Activated CD8-positive, alpha-beta T cell treated with anti-CD3 and anti-CD28 coated beads, Interleukin-2, amount 10 ng/mL, durations not matched to agents 7 days and 5 days (primary cell): Measurements from ENCODE around the gene DGKI. TPM values are rescaled to one million over a fixed set of nuclear protein-coding genes. Genes with fewer than 3 reads are reported as not detected.

Source experiments
- ATAC-seq: fragments of 150-1000 bp; cut with Tn5 transposase; one replicate; pipeline ENCODE4 v1.10.0; 2021; ENCODE audit warnings: moderate library complexity
- CTCF ChIA-PET: fragments of 350-600 bp; sonication (Branson Sonifier 250); formaldehyde crosslinking; loops from one replicate; lab custom pipeline; 2021; ENCODE audit warnings: antibody characterized with exemption; lab: Charles Lee
- POLR2A ChIA-PET: fragments of 350-600 bp; sonication (Branson Sonifier 250); formaldehyde crosslinking; loops from one replicate; lab custom pipeline; 2021; ENCODE audit warnings: antibody characterized with exemption; lab: Charles Lee
- DNase-seq: peaks from one replicate; pipeline ENCODE4 v3.0.0-alpha.2; 2020
- H3K27ac Mint-ChIP-seq: one replicate; pipeline ENCODE4 v1.8.0; 2021; ENCODE audit warnings: mild to moderate bottlenecking, mixed read lengths
- H3K27me3 Mint-ChIP-seq: one replicate; pipeline ENCODE4 v1.8.0; 2021; ENCODE audit warnings: low read depth, mixed read lengths
- H3K36me3 Mint-ChIP-seq: one replicate; pipeline ENCODE4 v1.8.0; 2021; ENCODE audit warnings: low read depth, mixed read lengths
- H3K4me1 Mint-ChIP-seq: one replicate; pipeline ENCODE4 v1.8.0; 2021; ENCODE audit warnings: low read depth, mixed read lengths
- H3K4me3 Mint-ChIP-seq: one replicate; pipeline ENCODE4 v1.8.0; 2021; ENCODE audit warnings: mild to moderate bottlenecking, mixed read lengths
- H3K9me3 Mint-ChIP-seq: one replicate; pipeline ENCODE4 v1.8.0; 2022; ENCODE audit warnings: mixed read lengths; ENCODE audit not compliant: insufficient read depth
- total RNA-seq, 2 experiments: library from RNA; stranded (reverse); gene quantifications; one replicate each; pipeline ENCODE4 v1.2.3, GENCODE V29; 2021

Gene DGKI
- total RNA-seq, 2 experiments from 2014 or later = not detected

- CTCF ChIA-PET = no interaction called here
- no peaks in the 10 kb centered on the region for H3K9me3 Mint-ChIP-seq
- DNase-seq = no peak
- H3K27ac Mint-ChIP-seq = no peak overlapping the region
- ATAC-seq = no peak
- H3K4me1 Mint-ChIP-seq = no peaks in the 10 kb centered on the region
- H3K4me3 Mint-ChIP-seq = no peak overlapping the region
- POLR2A ChIA-PET = no interaction called here
- H3K36me3 Mint-ChIP-seq = no peaks in the 10 kb centered on the region
- no peaks in the 10 kb centered on the region for H3K27me3 Mint-ChIP-seq
Observed at GRCh38 chr7:137535579-137535978, 311.2 kb downstream of the DGKI start.

- Mint-ChIP-seq H3K9me3 (no peaks in the 10 kb centered on the region), H3K4me3 (no peak overlapping the region), H3K27ac (no peak overlapping the region), H3K36me3 (no peaks in the 10 kb centered on the region), H3K27me3 (no peaks in the 10 kb centered on the region), H3K4me1 (no peaks in the 10 kb centered on the region)
- ChIA-PET POLR2A (no interaction called here), CTCF (no interaction called here)
- ATAC-seq (no peak), DNase-seq (no peak)
Observed at GRCh38 chr7:137531671-137532070, 315.1 kb downstream of the DGKI start.

- H3K27ac Mint-ChIP-seq = no peak overlapping the region
- no peak for ATAC-seq
- no peaks in the 10 kb centered on the region for H3K27me3 Mint-ChIP-seq
- no peak for DNase-seq
- H3K9me3 Mint-ChIP-seq = no peaks in the 10 kb centered on the region
- ChIA-PET CTCF (no interaction called here), POLR2A (no interaction called here)
- H3K4me1 Mint-ChIP-seq = no peaks in the 10 kb centered on the region
- H3K4me3 Mint-ChIP-seq = no peak overlapping the region
- H3K36me3 Mint-ChIP-seq = no peaks in the 10 kb centered on the region
Observed at GRCh38 chr7:137527634-137528033, 319.1 kb downstream of the DGKI start.

- H3K9me3 Mint-ChIP-seq = no peaks in the 10 kb centered on the region
- no peak overlapping the region for H3K4me3 Mint-ChIP-seq
- ChIA-PET POLR2A (no interaction called here), CTCF (no interaction called here)
- DNase-seq = no peak
- no peaks in the 10 kb centered on the region for H3K27me3 Mint-ChIP-seq
- H3K36me3 Mint-ChIP-seq = no peaks in the 10 kb centered on the region
- no peak overlapping the region for H3K27ac Mint-ChIP-seq
- H3K4me1 Mint-ChIP-seq = no peaks in the 10 kb centered on the region
- ATAC-seq = no peak
Observed at GRCh38 chr7:137523171-137523570, 323.6 kb downstream of the DGKI start.

- no peaks in the 10 kb centered on the region for H3K4me1 Mint-ChIP-seq
- CTCF ChIA-PET = no interaction called here
Observed at GRCh38 chr7:137521451-137521850, 325.3 kb downstream of the DGKI start.

GRCh38 chr7:137519947-137520346, 326.8 kb downstream of the DGKI start:
- no peaks in the 10 kb centered on the region for H3K9me3 Mint-ChIP-seq
- no peak overlapping the region for H3K4me3 Mint-ChIP-seq
- ChIA-PET CTCF (no interaction called here), POLR2A (no interaction called here)
- no peaks in the 10 kb centered on the region for H3K27me3 Mint-ChIP-seq
- no peak overlapping the region for H3K27ac Mint-ChIP-seq
- DNase-seq (no peak), ATAC-seq (no peak)
- no peaks in the 10 kb centered on the region for H3K4me1 Mint-ChIP-seq
- H3K36me3 Mint-ChIP-seq = no peaks in the 10 kb centered on the region

More at GRCh38 chr7:137521451-137521850, 325.3 kb downstream of the DGKI start:
- DNase-seq (no peak), ATAC-seq (no peak)
- Mint-ChIP-seq H3K36me3 (no peaks in the 10 kb centered on the region), H3K9me3 (no peaks in the 10 kb centered on the region), H3K4me3 (no peak overlapping the region), H3K27ac (no peak overlapping the region), H3K27me3 (no peaks in the 10 kb centered on the region)
- POLR2A ChIA-PET = no interaction called here

- no peaks in the 10 kb centered on the region for H3K27me3 Mint-ChIP-seq
- DNase-seq (no peak), ATAC-seq (no peak)
- no peaks in the 10 kb centered on the region for H3K4me1 Mint-ChIP-seq
- no peak overlapping the region for H3K27ac Mint-ChIP-seq
- no peaks in the 10 kb centered on the region for H3K36me3 Mint-ChIP-seq
- CTCF ChIA-PET = no interaction called here
- H3K9me3 Mint-ChIP-seq = no peaks in the 10 kb centered on the region
- no peak overlapping the region for H3K4me3 Mint-ChIP-seq
- POLR2A ChIA-PET = no interaction called here
Observed at GRCh38 chr7:137519181-137519691, 327.5 kb downstream of the DGKI start.

- H3K9me3 Mint-ChIP-seq = no peaks in the 10 kb centered on the region
- ChIA-PET POLR2A (no interaction called here), CTCF (no interaction called here)
- H3K27me3 Mint-ChIP-seq = no peaks in the 10 kb centered on the region
- H3K4me3 Mint-ChIP-seq = no peak overlapping the region
- no peaks in the 10 kb centered on the region for H3K36me3 Mint-ChIP-seq
- ATAC-seq (no peak), DNase-seq (no peak)
- no peaks in the 10 kb centered on the region for H3K4me1 Mint-ChIP-seq
- H3K27ac Mint-ChIP-seq = no peak overlapping the region
Observed at GRCh38 chr7:137513091-137513490, 333.7 kb downstream of the DGKI start.

GRCh38 chr7:137507096-137507495, 339.7 kb downstream of the DGKI start:
- DNase-seq (no peak), ATAC-seq (no peak)
- Mint-ChIP-seq H3K27ac (no peak overlapping the region), H3K9me3 (no peaks in the 10 kb centered on the region), H3K4me1 (no peaks in the 10 kb centered on the region), H3K4me3 (no peak overlapping the region), H3K36me3 (no peaks in the 10 kb centered on the region), H3K27me3 (no peaks in the 10 kb centered on the region)
- ChIA-PET CTCF (no interaction called here), POLR2A (no interaction called here)

- ATAC-seq (no peak), DNase-seq (no peak)
- no peaks in the 10 kb centered on the region for H3K9me3 Mint-ChIP-seq
- H3K27me3 Mint-ChIP-seq = no peaks in the 10 kb centered on the region
- POLR2A ChIA-PET = interaction anchor here (0.7 kb wide), 1 partner anchor 29 kb away, joined by 3 read pairs; no protein-coding TSS in a partner anchor
- H3K36me3 Mint-ChIP-seq = no peaks in the 10 kb centered on the region
- no peak overlapping the region for H3K4me3 Mint-ChIP-seq
- H3K27ac Mint-ChIP-seq = no peak overlapping the region
- no peaks in the 10 kb centered on the region for H3K4me1 Mint-ChIP-seq
- CTCF ChIA-PET = no interaction called here
Observed at GRCh38 chr7:137506031-137506430, 340.7 kb downstream of the DGKI start.

GRCh38 chr7:137501562-137501961, 345.2 kb downstream of the DGKI start:
- POLR2A ChIA-PET = no interaction called here
- DNase-seq = no peak
- Mint-ChIP-seq H3K27me3 (no peaks in the 10 kb centered on the region), H3K27ac (no peak overlapping the region), H3K4me3 (no peak overlapping the region), H3K36me3 (no peaks in the 10 kb centered on the region), H3K4me1 (no peaks in the 10 kb centered on the region), H3K9me3 (no peaks in the 10 kb centered on the region)
- CTCF ChIA-PET = no interaction called here
- no peak for ATAC-seq

- DNase-seq (no peak), ATAC-seq (no peak)
- no peak overlapping the region for H3K4me3 Mint-ChIP-seq
- no peak overlapping the region for H3K27ac Mint-ChIP-seq
- H3K27me3 Mint-ChIP-seq = no peaks in the 10 kb centered on the region
- POLR2A ChIA-PET = no interaction called here
- H3K9me3 Mint-ChIP-seq = peaks cover 10% of the 10 kb centered on the region
- CTCF ChIA-PET = no interaction called here
- no peaks in the 10 kb centered on the region for H3K4me1 Mint-ChIP-seq
- H3K36me3 Mint-ChIP-seq = no peaks in the 10 kb centered on the region
Observed at GRCh38 chr7:137492889-137493288, 353.9 kb downstream of the DGKI start.

- POLR2A ChIA-PET = no interaction called here
Observed at GRCh38 chr7:137489880-137490279, 356.9 kb downstream of the DGKI start.

More at GRCh38 chr7:137489880-137490279, 356.9 kb downstream of the DGKI start:
- no peak overlapping the region for H3K4me3 Mint-ChIP-seq
- ATAC-seq (no peak), DNase-seq (no peak)
- CTCF ChIA-PET = no interaction called here
- H3K4me1 Mint-ChIP-seq = no peaks in the 10 kb centered on the region
- H3K27me3 Mint-ChIP-seq = no peaks in the 10 kb centered on the region
- H3K27ac Mint-ChIP-seq = no peak overlapping the region
- no peaks in the 10 kb centered on the region for H3K36me3 Mint-ChIP-seq
- H3K9me3 Mint-ChIP-seq = peaks cover 5% of the 10 kb centered on the region
